ENCODE measurements around the gene PDSS2.
"Not testable (repeated sequence)": the region's sequence is repeated elsewhere in the genome, so short reads cannot be mapped to it uniquely, and the experiment has no call there.

Gene PDSS2

DNA sequence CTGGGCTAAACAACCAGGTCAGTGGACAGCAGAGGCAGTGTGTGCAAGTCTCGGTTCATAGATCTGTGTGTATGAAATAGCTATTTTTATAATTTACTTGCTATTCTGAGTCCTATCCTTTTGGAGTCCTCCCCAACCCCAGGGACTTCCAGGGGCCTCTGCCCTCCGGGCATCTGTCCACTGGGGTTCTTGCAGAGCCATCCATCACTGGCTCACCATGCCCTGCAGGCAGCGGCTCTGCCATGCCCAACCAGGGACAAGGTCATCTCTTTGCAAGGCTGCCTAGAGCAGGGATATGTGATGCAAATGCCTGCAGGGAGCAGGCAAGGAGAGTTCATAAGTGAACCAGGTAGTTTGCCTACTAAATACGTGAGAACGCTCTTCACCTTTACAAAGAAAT is 333.6 kb downstream of the PDSS2 start:
- in situ Hi-C loops (cut with MboI; ENCODE audit: low sequenced_read_pairs), result no loop called here

DNA sequence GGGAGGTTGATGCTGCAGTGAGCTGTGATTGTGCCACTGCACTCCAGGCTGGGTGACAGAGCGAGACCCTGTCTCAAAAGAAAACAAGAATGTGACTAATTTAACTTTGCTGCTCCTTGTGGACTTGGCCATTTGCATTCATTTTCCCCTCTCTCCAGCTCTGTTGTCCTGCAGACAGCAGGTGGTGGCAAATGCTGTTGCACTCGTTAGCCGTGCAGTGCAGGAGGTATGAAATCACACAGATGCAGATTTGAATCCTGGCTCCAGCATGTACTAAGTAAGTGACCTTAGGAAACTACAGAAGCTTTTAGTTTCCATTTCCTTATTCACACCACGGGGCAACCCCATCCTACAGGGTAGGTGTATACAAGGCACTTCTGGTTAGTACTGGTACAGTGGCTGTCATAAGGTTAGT is 334.4 kb downstream of the PDSS2 start:
- in situ Hi-C loops (cut with MboI; ENCODE audit: low sequenced_read_pairs), result no loop called here

DNA sequence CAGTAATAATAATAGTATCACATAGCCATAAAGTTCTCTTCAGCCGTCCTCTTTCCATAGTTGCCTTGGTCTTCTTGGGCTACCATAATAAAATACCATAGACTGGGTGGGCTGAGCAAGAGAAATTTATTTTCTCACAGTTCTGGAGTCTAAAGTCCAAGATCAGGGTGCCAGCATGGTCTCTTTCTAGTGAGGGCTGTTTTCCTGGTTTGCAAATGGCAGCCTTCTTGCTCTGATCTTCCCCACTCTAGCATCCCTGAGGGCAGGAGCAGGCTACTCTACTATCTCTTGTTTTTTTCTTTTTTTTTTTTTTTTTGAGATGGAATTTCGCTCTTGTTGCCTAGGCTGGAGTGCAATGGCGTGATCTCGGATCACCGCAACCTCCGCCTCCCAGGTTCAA is 335.9 kb downstream of the PDSS2 start:
- in situ Hi-C loops (cut with MboI; ENCODE audit: low sequenced_read_pairs), result no loop called here

DNA sequence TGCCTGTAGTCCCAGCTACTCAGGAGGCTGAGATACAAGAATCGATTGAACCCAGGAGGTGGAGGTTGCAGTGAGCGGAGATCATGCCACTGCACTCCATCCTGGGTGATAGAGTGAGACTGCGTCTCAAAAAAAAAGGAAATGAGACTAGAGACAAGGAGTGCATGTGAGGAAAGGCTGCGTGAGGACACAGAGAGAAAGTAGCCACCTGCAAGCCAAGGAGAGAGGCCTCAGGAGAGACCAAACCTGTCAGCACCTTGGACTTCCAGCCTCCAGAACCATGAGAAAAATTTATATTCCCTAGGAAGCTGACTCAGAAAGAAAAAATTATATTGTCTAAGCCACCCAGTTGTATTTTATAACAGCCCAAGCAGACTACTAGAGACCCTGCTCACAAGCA is 336.6 kb downstream of the PDSS2 start:
- in situ Hi-C loops (cut with MboI; ENCODE audit: low sequenced_read_pairs), result no loop called here

DNA sequence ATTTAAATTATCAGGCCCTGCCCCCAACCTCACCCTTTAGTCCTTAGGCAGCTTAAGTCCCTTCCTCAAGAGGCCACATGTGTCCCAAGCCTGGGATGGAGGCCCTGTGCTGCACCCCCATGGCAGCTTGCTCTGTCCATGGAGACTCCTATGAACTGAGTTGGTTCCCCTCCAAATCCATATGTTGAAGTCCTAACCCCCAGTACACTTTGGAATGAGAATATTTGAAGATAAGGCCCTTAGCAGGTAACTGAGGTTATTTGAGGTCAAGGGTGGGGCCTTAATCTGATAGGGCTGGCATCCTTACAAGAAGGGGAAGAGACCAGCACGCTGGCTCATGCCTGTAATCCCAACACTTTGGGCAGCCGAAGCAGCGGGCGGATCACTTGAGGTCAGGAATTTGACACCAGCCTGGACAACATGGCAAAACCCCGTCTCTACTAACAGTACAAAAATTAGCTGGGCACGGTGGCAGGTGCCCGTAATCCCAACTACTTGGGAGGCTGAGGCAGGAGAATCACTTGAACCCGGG is 337.3 kb downstream of the PDSS2 start:
- in situ Hi-C loops (cut with MboI; ENCODE audit: low sequenced_read_pairs), result no loop called here

DNA sequence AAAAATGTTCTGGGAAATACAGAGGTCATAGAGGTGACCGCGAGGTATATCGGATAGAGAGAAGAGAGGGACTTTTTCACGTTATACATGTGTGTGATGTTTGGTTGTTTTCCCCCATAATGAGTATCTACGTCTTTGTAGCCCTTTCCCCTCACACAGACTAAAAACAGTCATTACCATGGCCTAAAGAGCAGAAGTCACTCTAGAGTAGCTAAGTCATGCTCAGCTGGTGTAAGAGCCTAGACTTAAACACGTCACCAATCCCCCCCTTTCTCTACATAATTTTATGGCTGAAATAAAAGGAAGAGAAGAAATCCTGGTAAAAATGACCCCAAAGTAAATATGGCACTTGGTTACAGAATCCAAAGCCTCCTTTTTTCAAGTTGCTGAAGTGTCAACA is 338.1 kb downstream of the PDSS2 start:
- in situ Hi-C loops (cut with MboI; ENCODE audit: low sequenced_read_pairs), result no loop called here

DNA sequence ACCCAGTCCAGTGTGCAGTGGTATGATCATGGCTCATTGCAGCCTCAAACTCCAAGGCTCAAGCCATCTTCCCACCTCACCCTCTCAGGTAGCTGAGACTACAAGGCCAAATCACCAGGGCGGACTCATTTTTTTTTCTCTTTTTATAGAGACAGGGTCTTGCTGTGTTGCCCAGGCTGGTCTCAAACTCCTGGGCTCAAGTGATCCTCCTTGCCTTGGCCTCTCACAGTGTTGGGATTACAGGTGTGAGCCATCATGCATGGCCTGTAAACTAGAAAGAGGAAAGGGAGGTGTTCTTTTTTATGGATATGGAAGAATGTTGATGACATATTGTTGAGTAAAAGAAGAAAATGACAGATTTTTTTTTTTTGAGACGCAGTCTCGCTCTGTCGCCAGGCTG is 339.0 kb downstream of the PDSS2 start:
- in situ Hi-C loops (cut with MboI; ENCODE audit: low sequenced_read_pairs), result no loop called here

DNA sequence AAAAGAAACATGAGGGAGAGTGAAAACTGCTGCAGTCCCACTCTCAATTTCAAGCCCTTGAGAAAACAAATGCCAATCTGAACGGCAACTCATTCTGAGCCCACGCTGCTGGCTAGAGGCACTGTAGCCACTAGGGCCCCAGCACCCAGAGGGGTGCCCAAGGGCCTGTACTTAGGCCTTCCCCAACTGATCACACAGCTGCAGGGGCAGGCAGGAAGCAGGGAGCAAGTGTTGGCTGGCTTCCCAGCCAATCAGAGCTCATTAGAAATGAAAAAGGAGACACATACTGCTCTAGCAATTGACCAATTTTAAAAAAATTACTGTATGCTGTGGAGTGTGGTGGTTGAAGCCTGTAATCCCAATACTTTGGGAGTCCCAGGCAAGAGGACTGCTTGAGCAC is 340.4 kb downstream of the PDSS2 start:
- in situ Hi-C loops (cut with MboI; ENCODE audit: low sequenced_read_pairs), result no loop called here

DNA sequence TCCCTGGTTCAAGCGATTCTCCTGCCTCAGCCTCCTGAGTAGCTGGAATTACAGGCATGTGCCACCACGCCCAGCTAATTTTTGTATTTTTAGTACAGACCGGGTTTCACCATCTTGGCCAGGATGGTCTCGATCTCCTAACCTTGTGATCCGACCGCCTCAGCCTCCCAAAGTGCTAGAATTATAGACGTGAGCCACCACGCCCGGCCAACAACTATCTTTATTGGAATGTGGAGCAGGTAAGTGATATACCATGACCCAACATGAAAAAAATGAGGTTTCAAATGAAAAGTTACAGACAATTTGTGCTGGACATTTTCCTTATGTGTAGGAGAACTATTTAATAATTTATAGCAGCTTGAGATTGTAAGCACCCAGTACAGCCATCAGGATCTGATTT is 340.8 kb downstream of the PDSS2 start:
- in situ Hi-C loops (cut with MboI; ENCODE audit: low sequenced_read_pairs), result not testable (repeated sequence)

DNA sequence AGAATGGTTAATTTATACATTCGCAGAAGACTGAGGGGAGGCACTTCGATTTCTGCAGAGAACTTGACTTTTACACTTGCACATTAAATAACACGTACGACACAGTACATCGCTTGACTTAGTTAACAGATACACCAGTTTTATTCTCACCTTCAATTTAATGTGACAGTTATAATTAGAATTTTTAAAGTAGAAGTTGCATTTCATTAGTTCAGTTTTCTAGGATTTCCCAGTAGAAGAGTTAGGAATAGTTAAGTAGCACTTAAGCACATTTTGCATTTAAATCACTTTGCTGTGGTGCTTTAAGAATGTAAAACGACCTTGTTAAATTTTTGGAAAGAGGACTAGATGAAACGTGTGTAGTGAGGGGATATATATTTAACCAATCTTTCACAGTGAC is 342.4 kb downstream of the PDSS2 start:
- in situ Hi-C loops (cut with MboI; ENCODE audit: low sequenced_read_pairs), result no loop called here

DNA sequence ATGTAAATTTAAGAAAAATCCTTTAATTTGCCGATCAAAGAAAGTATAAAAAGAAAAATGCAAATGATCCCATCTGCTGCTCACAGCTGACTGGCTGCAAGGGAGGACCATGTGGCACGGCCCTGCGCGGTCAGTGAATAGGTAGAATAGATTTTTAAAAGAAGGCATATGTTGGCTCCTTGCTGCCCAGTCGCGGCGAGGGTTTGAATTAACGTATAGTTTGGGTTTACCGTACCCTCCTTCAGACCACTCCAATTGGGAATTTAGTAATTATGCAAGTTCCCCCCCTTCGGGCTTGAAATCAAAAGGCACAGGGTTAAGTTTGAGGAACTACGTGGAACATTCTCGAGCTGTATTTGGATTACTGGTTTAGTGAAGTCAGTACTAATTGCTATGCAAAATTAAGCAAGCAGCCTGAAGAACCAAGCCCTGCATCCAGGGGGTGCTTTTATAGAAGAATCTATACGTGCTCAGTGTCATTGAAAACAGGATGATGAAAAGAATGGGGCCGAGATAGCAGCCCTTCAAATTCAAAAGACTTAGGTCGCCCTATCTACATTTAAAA is 343.0 kb downstream of the PDSS2 start:
- in situ Hi-C loops (cut with MboI; ENCODE audit: low sequenced_read_pairs), result no loop called here

DNA sequence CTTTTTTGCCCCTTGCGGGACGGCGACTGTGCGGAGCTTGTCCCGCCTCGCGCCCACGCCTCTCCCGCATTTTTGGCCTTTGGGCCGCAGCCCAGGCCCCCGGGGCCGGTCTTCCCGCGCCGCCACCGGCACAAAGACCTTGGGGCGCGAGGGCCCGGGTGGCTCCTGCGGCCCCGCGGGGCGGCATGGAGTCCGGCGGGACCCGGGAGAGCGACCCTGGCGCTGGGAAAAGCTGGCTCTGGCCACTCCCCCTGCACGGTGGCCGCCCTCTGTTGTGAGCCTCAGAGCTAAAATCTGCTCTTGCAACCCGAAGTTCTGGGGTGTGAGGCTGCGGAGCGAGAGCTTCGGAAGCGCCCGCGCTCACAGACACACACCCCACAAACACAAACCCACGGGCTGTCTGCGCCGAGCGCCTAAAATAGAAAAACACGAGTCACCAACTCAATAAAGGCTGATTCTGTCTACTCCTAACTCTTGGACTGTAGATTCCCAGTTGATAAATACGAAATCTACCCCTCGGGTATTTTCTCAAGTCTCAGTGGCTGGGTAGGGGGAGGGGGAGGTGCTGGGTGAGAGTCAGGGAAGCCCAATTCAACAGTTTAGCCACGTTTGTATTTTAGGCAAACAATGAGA is 343.6 kb downstream of the PDSS2 start:
- in situ Hi-C loops (cut with MboI; ENCODE audit: low sequenced_read_pairs), result no loop called here

DNA sequence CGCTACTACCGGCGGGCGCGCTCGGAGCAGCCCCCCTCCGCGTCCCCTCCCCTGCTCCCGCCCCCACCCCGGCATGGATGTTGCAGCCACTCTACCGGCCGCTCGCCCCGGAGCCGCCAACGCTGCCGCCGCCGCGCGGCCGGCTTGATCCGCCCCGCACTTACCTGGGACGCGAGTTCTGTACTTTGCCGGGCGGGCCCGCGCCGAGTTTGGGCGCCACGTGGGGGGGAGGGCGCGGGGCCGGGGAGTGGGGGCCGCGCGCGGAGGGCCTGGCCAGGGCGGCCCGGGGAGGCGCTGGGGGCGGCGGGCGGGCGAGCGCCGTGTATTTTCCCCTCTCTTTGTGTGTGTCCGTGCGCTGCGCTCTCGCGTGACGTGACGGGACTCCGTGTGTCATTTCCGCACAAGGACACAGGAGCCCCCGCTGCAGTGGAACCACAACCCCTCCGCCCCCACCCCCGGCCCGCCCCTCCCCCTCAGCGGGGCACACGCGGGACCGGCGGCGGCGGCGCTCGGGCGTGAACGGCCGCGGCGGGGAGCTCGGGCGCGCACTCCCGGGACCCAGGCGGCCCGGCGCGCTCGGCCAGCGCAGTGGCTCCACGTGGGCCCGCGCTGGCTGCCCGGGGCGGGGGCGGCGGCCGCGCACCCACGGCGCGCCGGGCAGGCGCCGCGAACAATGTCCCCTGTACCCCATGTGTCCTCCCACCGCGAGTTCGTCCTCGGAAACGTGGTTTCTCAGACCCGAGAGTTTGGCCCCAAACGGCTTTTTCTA is 344.3 kb downstream of the PDSS2 start, which contains the start of gene BEND3:
Gene BEND3, minus strand, starts transcription at position 590 of the 769 bp plus-strand sequence. CDS start 16,230 bp downstream, outside the sequence.
- in situ Hi-C loops (cut with MboI; ENCODE audit: low sequenced_read_pairs), result no loop called here

DNA sequence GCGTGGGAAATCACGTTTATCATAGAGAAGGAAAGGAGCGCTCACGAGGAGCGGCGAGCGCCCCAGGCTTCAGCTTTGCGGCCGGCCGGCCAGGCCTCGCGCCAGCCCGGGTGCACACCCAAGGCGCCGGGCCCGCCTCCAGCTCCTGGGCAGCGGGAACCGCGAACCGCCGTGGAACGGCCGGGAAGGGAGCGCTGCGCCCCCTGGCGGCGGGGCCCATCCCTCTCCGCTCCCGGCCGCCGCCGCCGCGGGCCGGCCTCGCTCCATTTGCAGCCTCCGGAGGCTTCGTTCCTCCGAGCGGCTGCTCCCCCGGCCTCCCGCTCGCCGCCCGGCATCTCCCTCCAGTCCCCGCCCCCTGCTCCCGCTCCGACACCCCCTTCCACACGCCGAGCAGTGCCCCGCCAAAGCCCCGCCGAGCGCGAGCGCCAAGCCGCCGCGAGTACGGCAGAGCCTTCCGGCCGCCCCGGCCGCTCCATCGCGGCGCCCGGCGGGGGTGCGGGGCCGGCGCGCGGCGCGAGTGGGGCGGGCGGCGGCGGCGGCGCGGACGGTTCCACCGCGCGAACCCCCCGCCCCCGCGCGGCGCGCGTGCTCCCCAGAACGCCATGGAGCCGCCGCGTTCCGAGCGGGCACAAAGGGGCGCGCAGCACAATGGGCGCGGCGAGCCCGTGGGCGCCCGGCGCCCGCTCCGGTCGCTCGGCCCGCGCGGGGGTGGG is 345.0 kb downstream of the PDSS2 start:
- in situ Hi-C loops (cut with MboI; ENCODE audit: low sequenced_read_pairs), result no loop called here

DNA sequence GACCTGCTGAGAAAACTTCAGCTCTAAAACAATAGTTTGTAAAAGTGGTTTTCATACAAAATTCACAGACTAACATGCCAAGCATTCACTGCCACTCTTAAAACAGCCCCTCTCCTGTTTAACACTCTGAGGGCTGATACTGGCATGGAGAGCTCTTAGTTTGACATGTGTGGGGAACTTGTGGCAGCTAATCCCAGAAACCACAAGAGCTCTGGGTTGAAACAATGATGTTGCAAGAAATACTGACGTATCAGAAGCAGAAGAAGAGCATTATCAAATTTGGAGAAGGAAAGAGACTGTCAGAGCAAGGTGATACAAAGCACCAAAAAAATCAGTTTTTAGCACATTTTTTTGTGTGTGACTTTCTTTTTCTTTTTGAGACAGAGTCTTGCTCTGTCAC is 349.2 kb downstream of the PDSS2 start:
- in situ Hi-C loops (cut with MboI; ENCODE audit: low sequenced_read_pairs), result no loop called here

DNA sequence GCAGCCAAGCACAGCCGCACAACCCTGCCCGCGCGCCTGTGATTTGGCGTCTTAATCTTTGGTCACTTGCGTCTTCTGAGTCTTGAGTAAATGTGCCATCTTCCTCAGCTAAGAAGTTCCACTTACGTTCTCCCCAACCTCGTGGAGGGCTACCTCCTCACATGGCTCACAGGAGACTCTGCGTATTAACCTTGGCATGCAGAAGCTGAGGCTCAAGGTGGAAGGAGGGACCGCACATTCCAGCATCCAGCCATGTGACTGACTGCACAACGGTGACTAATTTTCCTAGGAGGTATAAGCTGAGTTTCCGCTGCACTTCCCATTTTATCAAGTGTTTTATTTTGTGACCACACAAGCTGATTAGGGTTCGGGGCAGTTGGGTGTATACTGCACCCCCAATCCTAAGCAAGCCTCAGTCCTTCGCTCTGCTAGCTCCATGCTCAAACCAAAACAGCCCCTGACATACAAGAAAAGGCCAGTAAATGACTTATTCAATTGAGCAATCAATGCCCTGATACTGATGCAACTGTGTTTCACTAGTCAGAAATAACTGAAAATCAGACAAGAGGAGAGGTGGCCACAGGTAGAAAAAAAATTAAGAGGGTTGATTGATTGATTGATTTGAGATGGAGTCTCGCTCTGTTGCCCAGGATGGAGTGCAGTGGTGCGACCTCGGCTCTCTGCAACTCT is 351.0 kb downstream of the PDSS2 start:
- in situ Hi-C loops (cut with MboI; ENCODE audit: low sequenced_read_pairs), result no loop called here

DNA sequence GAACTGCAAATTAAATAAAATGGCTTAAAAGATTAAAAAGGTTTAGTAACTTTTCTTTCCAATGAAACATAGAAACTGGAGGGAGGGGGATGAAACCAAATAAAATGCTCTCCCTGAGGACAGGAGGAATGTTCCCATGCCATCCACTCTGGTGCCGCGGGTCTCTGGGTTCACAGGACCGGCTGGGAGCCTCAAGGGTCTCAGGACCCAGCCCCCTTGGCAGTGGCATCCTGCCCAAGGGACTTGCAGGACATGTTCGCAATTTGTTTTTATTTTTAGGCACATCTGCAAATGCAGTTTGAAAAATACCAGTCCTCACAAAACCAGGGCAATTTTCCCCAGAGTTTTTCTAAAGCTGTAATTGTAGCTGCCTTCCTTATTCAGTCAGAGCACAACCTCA is 351.6 kb downstream of the PDSS2 start:
- in situ Hi-C loops (cut with MboI; ENCODE audit: low sequenced_read_pairs), result no loop called here

DNA sequence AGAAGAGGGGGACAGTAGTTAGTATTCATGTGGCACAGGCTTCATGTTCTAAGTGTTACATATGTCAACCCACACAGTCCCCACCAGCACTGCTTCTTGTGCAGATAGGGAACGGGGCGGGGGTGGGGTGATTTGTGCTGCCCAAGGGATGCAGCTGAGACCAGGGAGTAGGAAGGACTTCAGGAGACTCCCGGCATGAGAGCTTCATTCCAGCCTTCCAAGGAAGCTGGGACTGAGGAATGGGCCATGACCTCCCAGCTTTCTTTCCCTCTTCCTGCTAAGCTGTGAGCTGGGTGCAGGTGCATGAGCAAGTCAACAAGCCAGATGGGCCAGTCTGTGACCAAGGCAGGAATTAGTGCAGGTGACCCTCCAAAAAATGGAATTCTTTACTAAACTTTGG is 353.2 kb downstream of the PDSS2 start:
- in situ Hi-C loops (cut with MboI; ENCODE audit: low sequenced_read_pairs), result no loop called here

DNA sequence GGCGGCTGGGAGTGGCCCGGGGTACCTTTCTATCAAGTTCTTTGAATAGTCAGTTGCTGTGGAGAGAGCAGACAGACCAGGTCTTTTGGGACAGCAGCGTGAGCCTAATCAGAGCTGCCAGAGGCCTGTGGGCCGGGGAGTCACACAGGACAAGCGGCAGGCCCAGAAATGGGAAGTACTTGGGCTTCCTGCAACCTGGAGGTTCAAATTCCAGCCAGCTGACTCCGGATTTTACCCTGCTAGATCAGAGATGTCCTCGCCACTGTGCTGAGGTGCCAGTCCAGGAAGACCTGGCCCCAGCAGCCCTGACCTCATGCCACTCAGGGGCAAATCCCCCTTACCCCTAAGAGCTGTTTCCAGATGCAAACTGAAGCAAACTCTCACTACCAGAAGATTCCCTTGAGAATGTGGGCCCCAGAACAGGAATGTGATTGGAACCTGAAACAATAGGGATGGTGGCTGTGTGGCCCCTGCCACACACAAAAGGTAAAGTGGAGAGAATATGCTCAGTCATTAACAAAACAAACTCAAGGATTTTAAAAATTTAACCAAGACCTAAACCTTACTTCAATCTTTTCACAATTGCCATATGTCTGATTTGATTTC is 353.8 kb downstream of the PDSS2 start:
- in situ Hi-C loops (cut with MboI; ENCODE audit: low sequenced_read_pairs), result no loop called here

DNA sequence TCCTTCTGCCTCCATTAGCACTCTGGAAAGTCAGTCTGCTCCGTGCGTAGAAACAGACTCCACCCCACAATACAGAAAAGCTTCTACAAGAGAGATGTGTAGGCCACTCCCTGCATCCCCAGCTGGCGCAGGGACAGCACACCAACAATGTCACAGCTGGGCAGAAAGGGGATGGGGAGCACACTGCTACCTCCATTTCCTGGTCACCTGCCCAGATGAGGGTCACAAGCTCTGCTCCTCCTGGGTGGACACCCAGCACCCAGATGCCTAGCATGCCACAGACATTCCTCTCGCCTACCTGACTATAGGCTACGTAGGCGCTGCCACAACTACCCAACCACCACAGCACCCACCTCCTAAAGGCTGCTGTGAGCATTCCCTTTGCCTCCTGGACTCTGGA is 356.3 kb downstream of the PDSS2 start:
- in situ Hi-C loops (cut with MboI; ENCODE audit: low sequenced_read_pairs), result no loop called here
